GM23338 (cell line): ENCODE results near the gene ADAMTS17. TPM values are rescaled to one million over a fixed set of nuclear protein-coding genes. Genes with fewer than 3 reads are reported as not detected.

Experiments used
- ATAC-seq: fragments of 200-7000 bp; cut with Tn5 transposase; 3 replicates; pipeline ENCODE4 v1.9.1; 2020
- DNase-seq: peaks from one replicate; pipeline ENCODE4 v3.0.0-alpha.2; 2015; ENCODE audit warnings: low spot score
- H2AFZ ChIP-seq: fragments of 200-600 bp; sonication (generic); 2 replicates; pipeline ENCODE4 v1.8.0; 2016; ENCODE audit warnings: antibody characterized with exemption, mild to moderate bottlenecking, moderate library complexity
- H3F3A ChIP-seq: fragments of 200-600 bp; sonication (generic); replicated peaks from 2 replicates; pipeline ENCODE4 v1.8.0; 2017; ENCODE audit warnings: antibody characterized with exemption, mixed run types, low read depth
- H3K27ac ChIP-seq: fragments of 200-600 bp; sonication (generic); 2 replicates; pipeline ENCODE4 v1.6.1; 2016; ENCODE audit warnings: low read depth
- H3K27me3 ChIP-seq: fragments of 200-600 bp; sonication (generic); 2 replicates; pipeline ENCODE4 v1.8.0; 2016; ENCODE audit warnings: mild to moderate bottlenecking, mixed run types, moderate library complexity; ENCODE audit not compliant: insufficient read depth
- H3K36me3 ChIP-seq: fragments of 200-600 bp; sonication (generic); 2 replicates; pipeline ENCODE4 v1.8.0; 2016; ENCODE audit warnings: mild to moderate bottlenecking; ENCODE audit not compliant: insufficient read depth
- H3K4me1 ChIP-seq: fragments of 200-600 bp; sonication (generic); 2 replicates; pipeline ENCODE4 v1.8.0; 2016; ENCODE audit warnings: mild to moderate bottlenecking, moderate library complexity; ENCODE audit not compliant: insufficient read depth
- H3K4me2 ChIP-seq: fragments of 200-600 bp; sonication (generic); 2 replicates; pipeline ENCODE4 v1.7.1; 2017; ENCODE audit warnings: mixed run types
- H3K4me3 ChIP-seq: fragments of 200-600 bp; sonication (generic); 2 replicates; pipeline ENCODE4 v1.6.1; 2016; ENCODE audit warnings: mixed run types
- H3K79me2 ChIP-seq: fragments of 200-600 bp; sonication (generic); replicated peaks from 2 replicates; pipeline ENCODE4 v1.8.0; 2017; ENCODE audit warnings: mild to moderate bottlenecking; ENCODE audit not compliant: insufficient read depth
- H3K9me2 ChIP-seq: fragments of 200-600 bp; sonication (generic); 2 replicates; pipeline ENCODE4 v1.8.0; 2017; ENCODE audit not compliant: insufficient read depth
- H4K20me1 ChIP-seq: fragments of 200-600 bp; sonication (generic); replicated peaks from 2 replicates; pipeline ENCODE4 v1.8.0; 2017; ENCODE audit warnings: mild to moderate bottlenecking; ENCODE audit not compliant: insufficient read depth
- H3K27ac Mint-ChIP-seq: 2 replicates; pipeline ENCODE4 v1.8.0; 2020; ENCODE audit warnings: inconsistent platforms, mild to moderate bottlenecking, moderate library complexity, mixed read lengths
- H3K27me3 Mint-ChIP-seq: 3 replicates; pipeline ENCODE4 v1.8.0; 2022; ENCODE audit warnings: low read depth, mild to moderate bottlenecking, moderate library complexity, mixed read lengths, inconsistent platforms; ENCODE audit not compliant: insufficient read depth, poor library complexity
- H3K36me3 Mint-ChIP-seq: 3 replicates; pipeline ENCODE4 v1.8.0; 2021; ENCODE audit warnings: low read depth, mild to moderate bottlenecking, inconsistent platforms, moderate library complexity, mixed read lengths
- H3K4me1 Mint-ChIP-seq: 3 replicates; pipeline ENCODE4 v1.8.0; 2020; ENCODE audit warnings: mild to moderate bottlenecking, inconsistent platforms, mixed read lengths
- H3K4me3 Mint-ChIP-seq: 3 replicates; pipeline ENCODE4 v1.8.0; 2021; ENCODE audit warnings: moderate library complexity, mild to moderate bottlenecking, inconsistent platforms, mixed read lengths
- H3K9me3 Mint-ChIP-seq: 3 replicates; pipeline ENCODE4 v1.8.0; 2020; ENCODE audit warnings: moderate library complexity, mild to moderate bottlenecking, inconsistent platforms, mixed read lengths
- CREB1 ChIP-seq: fragments of 250-450 bp; sonication (Bioruptor Pico); IDR thresholded peaks from 2 replicates; pipeline ENCODE4 v1.5.0; 2020; ENCODE audit warnings: low read depth, mild to moderate bottlenecking, moderate library complexity
- EZH2 ChIP-seq: fragments of 200-600 bp; sonication (generic); IDR thresholded peaks from one replicate; pipeline ENCODE4 v1.8.0; 2017; ENCODE audit warnings: antibody characterized with exemption, mild to moderate bottlenecking, low read depth; ENCODE audit not compliant: unreplicated experiment
- EZH2phosphoT487 ChIP-seq: fragments of 200-600 bp; sonication (generic); IDR thresholded peaks from one replicate; pipeline ENCODE4 v1.8.1; 2018; ENCODE audit warnings: antibody characterized with exemption; ENCODE audit not compliant: unreplicated experiment
- JUNB ChIP-seq: IDR thresholded peaks from one replicate; pipeline ENCODE4 v1.6.1; 2016; ENCODE audit warnings: antibody characterized with exemption; ENCODE audit not compliant: unreplicated experiment
- NANOG ChIP-seq: IDR thresholded peaks from 2 replicates; pipeline ENCODE4 v1.6.1; 2016; ENCODE audit warnings: antibody characterized with exemption, borderline replicate concordance
- POLR2AphosphoS5 ChIP-seq: IDR thresholded peaks from 2 replicates; pipeline ENCODE4 v1.6.1; 2016; ENCODE audit warnings: antibody characterized with exemption, low read depth
- STAT1 ChIP-seq: IDR thresholded peaks from one replicate; pipeline ENCODE4 v1.6.1; 2016; ENCODE audit warnings: antibody characterized with exemption; ENCODE audit not compliant: unreplicated experiment
- ZNF114 ChIP-seq: fragments of 250-450 bp; sonication (Bioruptor Pico); IDR thresholded peaks from 2 replicates; pipeline ENCODE4 v1.5.0; 2020; ENCODE audit warnings: mild to moderate bottlenecking, moderate library complexity
- ZNF331 ChIP-seq: fragments of 250-450 bp; sonication (Bioruptor Pico); IDR thresholded peaks from 2 replicates; pipeline ENCODE4 v1.5.0; 2020; ENCODE audit warnings: low read depth, mild to moderate bottlenecking, moderate library complexity
- polyA plus RNA-seq: library from polyadenylated mRNA; unstranded; fragments of >200 nt; fragmentation: Nextera tagmentation; extraction: Ambion mirVana; gene quantifications from 2 replicates; pipeline ENCODE4 v1.2.1, GENCODE V29; 2016
- total RNA-seq: library from RNA; depleted of rRNA; stranded (reverse); fragments of >200 nt; shearing (Covaris generic); gene quantifications from 2 replicates; pipeline ENCODE4 v1.2.3, GENCODE V29; 2014
- TF ChIP-seq, protein P1 (sequence below): IDR thresholded peaks from 2 replicates; pipeline ENCODE4 v1.6.1; 2016; ENCODE audit warnings: antibody characterized with exemption
- TF ChIP-seq, protein P2 (sequence below): fragments of 250-450 bp; sonication (Bioruptor Pico); IDR thresholded peaks from 2 replicates; pipeline ENCODE4 v1.5.0; 2020; ENCODE audit warnings: mild to moderate bottlenecking, moderate library complexity
- TF ChIP-seq, protein P3 (sequence below): IDR thresholded peaks from one replicate; pipeline ENCODE4 v1.6.1; 2018; ENCODE audit warnings: antibody characterized with exemption; ENCODE audit not compliant: unreplicated experiment
- TF ChIP-seq, protein P4 (sequence below), 2 experiments: fragments of 200-600 bp in 1 of 2; sonication (generic) in 1 of 2; conservative IDR thresholded peaks; 2 replicates each; pipeline versions ENCODE4 v1.5.1 to v1.6.1; 2016 to 2017; ENCODE audit warnings: antibody characterized with exemption in 2 of 2, low read depth in 2 of 2, mild to moderate bottlenecking in 2 of 2, moderate library complexity in 1 of 2

Gene ADAMTS17
- total and polyA plus RNA-seq, 2 experiments from 2014 or later = 0.60 to 3.8 TPM

DNA sequence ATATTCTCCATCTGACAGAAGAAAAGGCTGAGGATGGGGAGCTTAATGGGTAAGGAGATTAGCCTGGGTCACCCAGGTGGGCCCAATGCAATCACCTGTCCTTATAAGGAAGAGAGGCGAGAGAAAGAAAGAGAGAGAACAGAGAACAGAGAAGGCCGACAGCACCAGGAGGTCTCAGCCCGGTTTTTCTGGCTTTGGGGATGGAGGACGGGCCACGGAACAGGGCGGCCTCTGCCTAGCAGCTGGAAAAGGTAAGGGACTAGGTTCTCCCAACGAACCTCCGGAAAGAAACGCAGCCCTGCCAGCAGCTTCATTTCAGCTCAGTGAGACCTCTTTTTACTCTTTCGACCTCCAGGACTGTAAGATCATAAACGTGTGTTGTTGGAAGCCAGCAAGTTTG is 412.5 kb downstream of the ADAMTS17 start:
- H3K9me2 ChIP-seq = no peaks in the 10 kb centered on the region
- Mint-ChIP-seq H3K27ac (no peak overlapping the region), H3K27me3 (peaks cover 28% of the 10 kb centered on the region), H3K36me3 (no peaks in the 10 kb centered on the region; the same call in 2 of the 3 replicates), H3K4me1 (peaks cover 16% of the 10 kb centered on the region), H3K9me3 (peaks cover 9% of the 10 kb centered on the region; the same call in 2 of the 3 replicates), H3K4me3 (peak overlapping the region; percentile 83)
- no peaks in the 10 kb centered on the region for H3K79me2 ChIP-seq
- peak overlapping the region; percentile 93 for H3K4me2 ChIP-seq
- H3F3A ChIP-seq = peaks cover 5% of the 10 kb centered on the region
- peak overlapping the region; percentile 97 for H2AFZ ChIP-seq
- no peak overlapping the region for H3K27ac ChIP-seq
- ATAC-seq (peak; percentile 82), DNase-seq (peak; percentile 72)
- H3K4me1 ChIP-seq = peaks cover 20% of the 10 kb centered on the region
- H3K36me3 ChIP-seq = no peaks in the 10 kb centered on the region
- no peaks in the 10 kb centered on the region for H4K20me1 ChIP-seq
- peaks cover 43% of the 10 kb centered on the region for H3K27me3 ChIP-seq
- peak overlapping the region; percentile 82 for H3K4me3 ChIP-seq
- no peak for TF ChIP-seq ZNF114 (CRISPR knock-in tag)
- TF ChIP-seq EZH2 = no peak
- TF ChIP-seq NANOG = no peak
- TF ChIP-seq, protein P1, sequence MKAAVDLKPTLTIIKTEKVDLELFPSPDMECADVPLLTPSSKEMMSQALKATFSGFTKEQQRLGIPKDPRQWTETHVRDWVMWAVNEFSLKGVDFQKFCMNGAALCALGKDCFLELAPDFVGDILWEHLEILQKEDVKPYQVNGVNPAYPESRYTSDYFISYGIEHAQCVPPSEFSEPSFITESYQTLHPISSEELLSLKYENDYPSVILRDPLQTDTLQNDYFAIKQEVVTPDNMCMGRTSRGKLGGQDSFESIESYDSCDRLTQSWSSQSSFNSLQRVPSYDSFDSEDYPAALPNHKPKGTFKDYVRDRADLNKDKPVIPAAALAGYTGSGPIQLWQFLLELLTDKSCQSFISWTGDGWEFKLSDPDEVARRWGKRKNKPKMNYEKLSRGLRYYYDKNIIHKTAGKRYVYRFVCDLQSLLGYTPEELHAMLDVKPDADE = no peak
- TF ChIP-seq STAT1 = no peak
- TF ChIP-seq, protein P2, sequence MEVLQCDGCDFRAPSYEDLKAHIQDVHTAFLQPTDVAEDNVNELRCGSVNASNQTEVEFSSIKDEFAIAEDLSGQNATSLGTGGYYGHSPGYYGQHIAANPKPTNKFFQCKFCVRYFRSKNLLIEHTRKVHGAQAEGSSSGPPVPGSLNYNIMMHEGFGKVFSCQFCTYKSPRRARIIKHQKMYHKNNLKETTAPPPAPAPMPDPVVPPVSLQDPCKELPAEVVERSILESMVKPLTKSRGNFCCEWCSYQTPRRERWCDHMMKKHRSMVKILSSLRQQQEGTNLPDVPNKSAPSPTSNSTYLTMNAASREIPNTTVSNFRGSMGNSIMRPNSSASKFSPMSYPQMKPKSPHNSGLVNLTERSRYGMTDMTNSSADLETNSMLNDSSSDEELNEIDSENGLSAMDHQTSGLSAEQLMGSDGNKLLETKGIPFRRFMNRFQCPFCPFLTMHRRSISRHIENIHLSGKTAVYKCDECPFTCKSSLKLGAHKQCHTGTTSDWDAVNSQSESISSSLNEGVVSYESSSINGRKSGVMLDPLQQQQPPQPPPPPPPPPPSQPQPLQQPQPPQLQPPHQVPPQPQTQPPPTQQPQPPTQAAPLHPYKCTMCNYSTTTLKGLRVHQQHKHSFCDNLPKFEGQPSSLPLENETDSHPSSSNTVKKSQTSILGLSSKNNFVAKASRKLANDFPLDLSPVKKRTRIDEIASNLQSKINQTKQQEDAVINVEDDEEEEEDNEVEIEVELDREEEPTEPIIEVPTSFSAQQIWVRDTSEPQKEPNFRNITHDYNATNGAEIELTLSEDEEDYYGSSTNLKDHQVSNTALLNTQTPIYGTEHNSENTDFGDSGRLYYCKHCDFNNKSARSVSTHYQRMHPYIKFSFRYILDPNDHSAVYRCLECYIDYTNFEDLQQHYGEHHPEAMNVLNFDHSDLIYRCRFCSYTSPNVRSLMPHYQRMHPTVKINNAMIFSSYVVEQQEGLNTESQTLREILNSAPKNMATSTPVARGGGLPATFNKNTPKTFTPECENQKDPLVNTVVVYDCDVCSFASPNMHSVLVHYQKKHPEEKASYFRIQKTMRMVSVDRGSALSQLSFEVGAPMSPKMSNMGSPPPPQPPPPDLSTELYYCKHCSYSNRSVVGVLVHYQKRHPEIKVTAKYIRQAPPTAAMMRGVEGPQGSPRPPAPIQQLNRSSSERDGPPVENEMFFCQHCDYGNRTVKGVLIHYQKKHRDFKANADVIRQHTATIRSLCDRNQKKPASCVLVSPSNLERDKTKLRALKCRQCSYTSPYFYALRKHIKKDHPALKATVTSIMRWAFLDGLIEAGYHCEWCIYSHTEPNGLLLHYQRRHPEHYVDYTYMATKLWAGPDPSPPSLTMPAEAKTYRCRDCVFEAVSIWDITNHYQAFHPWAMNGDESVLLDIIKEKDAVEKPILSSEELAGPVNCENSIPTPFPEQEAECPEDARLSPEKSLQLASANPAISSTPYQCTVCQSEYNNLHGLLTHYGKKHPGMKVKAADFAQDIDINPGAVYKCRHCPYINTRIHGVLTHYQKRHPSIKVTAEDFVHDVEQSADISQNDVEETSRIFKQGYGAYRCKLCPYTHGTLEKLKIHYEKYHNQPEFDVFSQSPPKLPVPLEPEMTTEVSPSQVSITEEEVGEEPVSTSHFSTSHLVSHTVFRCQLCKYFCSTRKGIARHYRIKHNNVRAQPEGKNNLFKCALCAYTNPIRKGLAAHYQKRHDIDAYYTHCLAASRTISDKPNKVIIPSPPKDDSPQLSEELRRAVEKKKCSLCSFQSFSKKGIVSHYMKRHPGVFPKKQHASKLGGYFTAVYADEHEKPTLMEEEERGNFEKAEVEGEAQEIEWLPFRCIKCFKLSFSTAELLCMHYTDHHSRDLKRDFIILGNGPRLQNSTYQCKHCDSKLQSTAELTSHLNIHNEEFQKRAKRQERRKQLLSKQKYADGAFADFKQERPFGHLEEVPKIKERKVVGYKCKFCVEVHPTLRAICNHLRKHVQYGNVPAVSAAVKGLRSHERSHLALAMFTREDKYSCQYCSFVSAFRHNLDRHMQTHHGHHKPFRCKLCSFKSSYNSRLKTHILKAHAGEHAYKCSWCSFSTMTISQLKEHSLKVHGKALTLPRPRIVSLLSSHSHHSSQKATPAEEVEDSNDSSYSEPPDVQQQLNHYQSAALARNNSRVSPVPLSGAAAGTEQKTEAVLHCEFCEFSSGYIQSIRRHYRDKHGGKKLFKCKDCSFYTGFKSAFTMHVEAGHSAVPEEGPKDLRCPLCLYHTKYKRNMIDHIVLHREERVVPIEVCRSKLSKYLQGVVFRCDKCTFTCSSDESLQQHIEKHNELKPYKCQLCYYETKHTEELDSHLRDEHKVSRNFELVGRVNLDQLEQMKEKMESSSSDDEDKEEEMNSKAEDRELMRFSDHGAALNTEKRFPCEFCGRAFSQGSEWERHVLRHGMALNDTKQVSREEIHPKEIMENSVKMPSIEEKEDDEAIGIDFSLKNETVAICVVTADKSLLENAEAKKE (CRISPR knock-in tag) = no peak
- TF ChIP-seq, protein P3, sequence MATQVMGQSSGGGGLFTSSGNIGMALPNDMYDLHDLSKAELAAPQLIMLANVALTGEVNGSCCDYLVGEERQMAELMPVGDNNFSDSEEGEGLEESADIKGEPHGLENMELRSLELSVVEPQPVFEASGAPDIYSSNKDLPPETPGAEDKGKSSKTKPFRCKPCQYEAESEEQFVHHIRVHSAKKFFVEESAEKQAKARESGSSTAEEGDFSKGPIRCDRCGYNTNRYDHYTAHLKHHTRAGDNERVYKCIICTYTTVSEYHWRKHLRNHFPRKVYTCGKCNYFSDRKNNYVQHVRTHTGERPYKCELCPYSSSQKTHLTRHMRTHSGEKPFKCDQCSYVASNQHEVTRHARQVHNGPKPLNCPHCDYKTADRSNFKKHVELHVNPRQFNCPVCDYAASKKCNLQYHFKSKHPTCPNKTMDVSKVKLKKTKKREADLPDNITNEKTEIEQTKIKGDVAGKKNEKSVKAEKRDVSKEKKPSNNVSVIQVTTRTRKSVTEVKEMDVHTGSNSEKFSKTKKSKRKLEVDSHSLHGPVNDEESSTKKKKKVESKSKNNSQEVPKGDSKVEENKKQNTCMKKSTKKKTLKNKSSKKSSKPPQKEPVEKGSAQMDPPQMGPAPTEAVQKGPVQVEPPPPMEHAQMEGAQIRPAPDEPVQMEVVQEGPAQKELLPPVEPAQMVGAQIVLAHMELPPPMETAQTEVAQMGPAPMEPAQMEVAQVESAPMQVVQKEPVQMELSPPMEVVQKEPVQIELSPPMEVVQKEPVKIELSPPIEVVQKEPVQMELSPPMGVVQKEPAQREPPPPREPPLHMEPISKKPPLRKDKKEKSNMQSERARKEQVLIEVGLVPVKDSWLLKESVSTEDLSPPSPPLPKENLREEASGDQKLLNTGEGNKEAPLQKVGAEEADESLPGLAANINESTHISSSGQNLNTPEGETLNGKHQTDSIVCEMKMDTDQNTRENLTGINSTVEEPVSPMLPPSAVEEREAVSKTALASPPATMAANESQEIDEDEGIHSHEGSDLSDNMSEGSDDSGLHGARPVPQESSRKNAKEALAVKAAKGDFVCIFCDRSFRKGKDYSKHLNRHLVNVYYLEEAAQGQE = no peak
- no peak for TF ChIP-seq ZNF331 (CRISPR knock-in tag)
- TF ChIP-seq JUNB = no peak
- no peak for TF ChIP-seq POLR2AphosphoS5
- no peak for TF ChIP-seq CREB1 (CRISPR knock-in tag)
- no peak for TF ChIP-seq EZH2phosphoT487
- TF ChIP-seq, protein P4, sequence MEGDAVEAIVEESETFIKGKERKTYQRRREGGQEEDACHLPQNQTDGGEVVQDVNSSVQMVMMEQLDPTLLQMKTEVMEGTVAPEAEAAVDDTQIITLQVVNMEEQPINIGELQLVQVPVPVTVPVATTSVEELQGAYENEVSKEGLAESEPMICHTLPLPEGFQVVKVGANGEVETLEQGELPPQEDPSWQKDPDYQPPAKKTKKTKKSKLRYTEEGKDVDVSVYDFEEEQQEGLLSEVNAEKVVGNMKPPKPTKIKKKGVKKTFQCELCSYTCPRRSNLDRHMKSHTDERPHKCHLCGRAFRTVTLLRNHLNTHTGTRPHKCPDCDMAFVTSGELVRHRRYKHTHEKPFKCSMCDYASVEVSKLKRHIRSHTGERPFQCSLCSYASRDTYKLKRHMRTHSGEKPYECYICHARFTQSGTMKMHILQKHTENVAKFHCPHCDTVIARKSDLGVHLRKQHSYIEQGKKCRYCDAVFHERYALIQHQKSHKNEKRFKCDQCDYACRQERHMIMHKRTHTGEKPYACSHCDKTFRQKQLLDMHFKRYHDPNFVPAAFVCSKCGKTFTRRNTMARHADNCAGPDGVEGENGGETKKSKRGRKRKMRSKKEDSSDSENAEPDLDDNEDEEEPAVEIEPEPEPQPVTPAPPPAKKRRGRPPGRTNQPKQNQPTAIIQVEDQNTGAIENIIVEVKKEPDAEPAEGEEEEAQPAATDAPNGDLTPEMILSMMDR (conservative IDR thresholded peaks at IDR 0.05; ENCODE audit: low read depth in 2 of 2) = no peak
